SK-N-SH treated with all-trans-retinoic acid at 6 μM for 48 hours (cell line): ENCODE results near the gene CFAP57.

Source experiments
- ATAC-seq: fragments of 200-7000 bp; cut with Tn5 transposase; 3 replicates; pipeline ENCODE4 v1.9.1; 2020; ENCODE audit warnings: mild to moderate bottlenecking, moderate library complexity
- ARNTL ChIP-seq: fragments of 450-650 bp; formaldehyde crosslinking; IDR thresholded peaks from 2 replicates; pipeline ENCODE4 v1.5.0; 2020; ENCODE audit warnings: low read depth, mild to moderate bottlenecking, moderate library complexity, borderline replicate concordance
- BACH2 ChIP-seq: fragments of 250-450 bp; sonication (Bioruptor Pico); IDR thresholded peaks from 2 replicates; pipeline ENCODE4 v1.9.0; 2021; ENCODE audit warnings: mild to moderate bottlenecking, borderline replicate concordance
- CREB5 ChIP-seq: fragments of 250-450 bp; sonication (Bioruptor Pico); IDR thresholded peaks from 2 replicates; pipeline ENCODE4 v1.5.1; 2020; ENCODE audit warnings: low read depth, mild to moderate bottlenecking, moderate library complexity
- CSDC2 ChIP-seq: fragments of 250-450 bp; sonication (Bioruptor Pico); IDR thresholded peaks from 2 replicates; pipeline ENCODE4 v1.5.0; 2020; ENCODE audit warnings: mild to moderate bottlenecking, moderate library complexity
- CSRNP3 ChIP-seq: fragments of 250-450 bp; sonication (Bioruptor Pico); IDR thresholded peaks from 2 replicates; pipeline ENCODE4 v1.5.1; 2021; ENCODE audit warnings: mild to moderate bottlenecking, moderate library complexity
- ESRRG ChIP-seq: fragments of 250-450 bp; sonication (Bioruptor Pico); IDR thresholded peaks from 2 replicates; pipeline ENCODE4 v1.6.1; 2021; ENCODE audit warnings: mild to moderate bottlenecking
- GLIS3 ChIP-seq: fragments of 250-450 bp; sonication (Bioruptor Pico); IDR thresholded peaks from 2 replicates; pipeline ENCODE4 v1.5.0; 2020; ENCODE audit warnings: mild to moderate bottlenecking, moderate library complexity
- ISL1 ChIP-seq: fragments of 250-450 bp; sonication (Bioruptor Pico); IDR thresholded peaks from 2 replicates; pipeline ENCODE4 v2.1.2; 2022; ENCODE audit warnings: mild to moderate bottlenecking, moderate library complexity
- OSR1 ChIP-seq: fragments of 250-450 bp; sonication (Bioruptor Pico); IDR thresholded peaks from 2 replicates; pipeline ENCODE4 v1.8.0; 2022; ENCODE audit warnings: moderate library complexity, mild to moderate bottlenecking, inconsistent platforms
- PATZ1 ChIP-seq: fragments of 250-450 bp; sonication (Bioruptor Pico); IDR thresholded peaks from 2 replicates; pipeline ENCODE4 v1.8.0; 2020; ENCODE audit warnings: mild to moderate bottlenecking, moderate library complexity, borderline replicate concordance
- POU6F1 ChIP-seq: fragments of 250-450 bp; sonication (Bioruptor Pico); IDR thresholded peaks from 2 replicates; pipeline ENCODE4 v1.8.0; 2021; ENCODE audit warnings: low read depth, mild to moderate bottlenecking, moderate library complexity, borderline replicate concordance
- PPARA ChIP-seq: fragments of 250-450 bp; sonication (Bioruptor Pico); IDR thresholded peaks from 2 replicates; pipeline ENCODE4 v1.5.0; 2020; ENCODE audit warnings: mild to moderate bottlenecking, borderline replicate concordance
- RARB ChIP-seq: fragments of 250-450 bp; sonication (Bioruptor Pico); IDR thresholded peaks from 2 replicates; pipeline ENCODE4 v1.8.0; 2021; ENCODE audit warnings: mild to moderate bottlenecking, moderate library complexity
- TCF4 ChIP-seq: fragments of 250-450 bp; sonication (Bioruptor Pico); IDR thresholded peaks from 2 replicates; pipeline ENCODE4 v1.8.0; 2021; ENCODE audit warnings: mild to moderate bottlenecking, moderate library complexity, borderline replicate concordance
- TOX ChIP-seq: fragments of 250-450 bp; sonication (Bioruptor Pico); IDR thresholded peaks from 2 replicates; pipeline ENCODE4 v1.8.0; 2021; ENCODE audit warnings: mild to moderate bottlenecking, moderate library complexity, borderline replicate concordance
- TSHZ2 ChIP-seq: fragments of 250-450 bp; sonication (Bioruptor Pico); IDR thresholded peaks from 2 replicates; pipeline ENCODE4 v1.5.0; 2020; ENCODE audit warnings: mild to moderate bottlenecking, moderate library complexity
- ZC3H10 ChIP-seq: fragments of 250-450 bp; sonication (Bioruptor Pico); IDR thresholded peaks from 2 replicates; pipeline ENCODE4 v1.5.1; 2021; ENCODE audit warnings: mild to moderate bottlenecking, moderate library complexity
- ZFP3 ChIP-seq: fragments of 250-450 bp; sonication (Bioruptor Pico); IDR thresholded peaks from 2 replicates; pipeline ENCODE4 v1.5.0; 2020; ENCODE audit warnings: mild to moderate bottlenecking, moderate library complexity
- ZFP30 ChIP-seq: fragments of 450-650 bp; formaldehyde crosslinking; IDR thresholded peaks from 2 replicates; pipeline ENCODE4 v1.5.0; 2022; ENCODE audit warnings: mild to moderate bottlenecking, moderate library complexity
- ZNF565 ChIP-seq: fragments of 450-650 bp; formaldehyde crosslinking; conservative IDR thresholded peaks from 2 replicates; pipeline ENCODE4 v1.5.0; 2020; ENCODE audit warnings: low read depth, mild to moderate bottlenecking, moderate library complexity
- ZNF70 ChIP-seq: fragments of 450-650 bp; formaldehyde crosslinking; IDR thresholded peaks from 2 replicates; pipeline ENCODE4 v1.5.0; 2020; ENCODE audit warnings: mild to moderate bottlenecking, moderate library complexity
- ZNF8 ChIP-seq: fragments of 450-650 bp; formaldehyde crosslinking; IDR thresholded peaks from 2 replicates; pipeline ENCODE4 v1.5.0; 2020; ENCODE audit warnings: mild to moderate bottlenecking, moderate library complexity

CFAP57 gene

GRCh38 chr1:43165162-43165561, 7.0 kb upstream of the CFAP57 start:
- ATAC-seq = no peak
- TF ChIP-seq BACH2 (CRISPR knock-in tag) (no peak), ZNF8 (CRISPR knock-in tag) (no peak), CREB5 (CRISPR knock-in tag) (no peak), CSRNP3 (CRISPR knock-in tag) (no peak), PATZ1 (CRISPR knock-in tag) (no peak), ISL1 (no peak), ZFP3 (no peak), ARNTL (CRISPR knock-in tag) (no peak), RARB (CRISPR knock-in tag) (no peak), ZNF565 (no peak), ZFP30 (CRISPR knock-in tag) (no peak), TOX (CRISPR knock-in tag) (no peak), TCF4 (CRISPR knock-in tag) (no peak), OSR1 (CRISPR knock-in tag) (no peak), PPARA (no peak), CSDC2 (CRISPR knock-in tag) (no peak)

GRCh38 chr1:43165765-43166164, 6.4 kb upstream of the CFAP57 start:
- ATAC-seq = no peak
- no peak for TF ChIP-seq BACH2 (CRISPR knock-in tag)
- no peak for TF ChIP-seq GLIS3 (CRISPR knock-in tag)
- TF ChIP-seq TOX (CRISPR knock-in tag) = no peak
- no peak for TF ChIP-seq PPARA
- no peak for TF ChIP-seq ZNF8 (CRISPR knock-in tag)
- no peak for TF ChIP-seq CSRNP3 (CRISPR knock-in tag)
- no peak for TF ChIP-seq ZNF70 (CRISPR knock-in tag)
- no peak for TF ChIP-seq OSR1 (CRISPR knock-in tag)

GRCh38 chr1:43171312-43171875, 736 bp upstream of the CFAP57 start:
- peak; percentile 13; the same call in 2 of the 3 replicates for ATAC-seq
- no peak for TF ChIP-seq POU6F1 (CRISPR knock-in tag)
- no peak for TF ChIP-seq ZFP3
- no peak for TF ChIP-seq ZNF8 (CRISPR knock-in tag)
- no peak for TF ChIP-seq BACH2 (CRISPR knock-in tag)
- TF ChIP-seq TSHZ2 (CRISPR knock-in tag) = no peak
- TF ChIP-seq ARNTL (CRISPR knock-in tag) = no peak
- TF ChIP-seq ZNF70 (CRISPR knock-in tag) = no peak
- TF ChIP-seq PATZ1 (CRISPR knock-in tag) = no peak
- no peak for TF ChIP-seq OSR1 (CRISPR knock-in tag)
- TF ChIP-seq PPARA = no peak
- no peak for TF ChIP-seq CREB5 (CRISPR knock-in tag)
- no peak for TF ChIP-seq ZC3H10 (CRISPR knock-in tag)
- TF ChIP-seq TCF4 (CRISPR knock-in tag) = no peak
- TF ChIP-seq TOX (CRISPR knock-in tag) = no peak
- no peak for TF ChIP-seq CSDC2 (CRISPR knock-in tag)
- no peak for TF ChIP-seq ZFP30 (CRISPR knock-in tag)
- no peak for TF ChIP-seq RARB (CRISPR knock-in tag)
- no peak for TF ChIP-seq ISL1
- no peak for TF ChIP-seq ESRRG (CRISPR knock-in tag)
- TF ChIP-seq, all 23 proteins: peak for 0
